Prostate gland (tissue), 2 donors: ENCODE measurements around the gene GABPB2. TPM values are rescaled to one million over a fixed set of nuclear protein-coding genes. Genes with fewer than 3 reads are reported as not detected.

Source experiments
- DNase-seq: peaks from one replicate; pipeline ENCODE4 v3.0.0-alpha.2; 2019; ENCODE audit warnings: low spot score
- H3K27ac ChIP-seq, 2 donors: fragments of 200-600 bp; sonication (generic); 2 replicates each; pipeline ENCODE4 v1.5.1; 2017 to 2019
- H3K27me3 ChIP-seq: fragments of 200-600 bp; sonication (generic); replicated peaks from 2 replicates; pipeline ENCODE4 v1.5.1; 2019; ENCODE audit not compliant: insufficient read depth
- H3K36me3 ChIP-seq, 2 donors: fragments of 200-600 bp; sonication (generic); 1 replicate in 1 of 2; 2 replicates in 1 of 2; pipeline versions ENCODE4 v1.5.1 to v1.8.1; 2017 to 2019
- H3K4me1 ChIP-seq: fragments of 200-600 bp; sonication (generic); replicated peaks from 2 replicates; pipeline ENCODE4 v1.5.1; 2019
- H3K4me3 ChIP-seq, 2 donors: fragments of 200-600 bp; sonication (generic); 2 replicates each; pipeline ENCODE4 v1.5.1; 2017 to 2019
- H3K9me3 ChIP-seq: fragments of 200-600 bp; sonication (generic); 2 replicates; pipeline ENCODE4 v1.5.1; 2017
- CTCF ChIP-seq, 4 experiments: fragments of 200-600 bp in 2 of 4; fragments of 450-650 bp in 2 of 4; sonication (generic) in 2 of 4; IDR thresholded peaks; 1 replicate in 3 of 4; 2 replicates in 1 of 4; pipeline ENCODE4 v1.5.1; 2016 to 2019; ENCODE audit warnings: antibody characterized with exemption in 4 of 4, mild to moderate bottlenecking in 2 of 4, moderate library complexity in 2 of 4
- POLR2A ChIP-seq: fragments of 450-650 bp; IDR thresholded peaks from one replicate; pipeline ENCODE4 v1.6.1; 2016; ENCODE audit warnings: antibody characterized with exemption, mild to moderate bottlenecking
- POLR2AphosphoS5 ChIP-seq: sonication (generic); formaldehyde crosslinking; IDR thresholded peaks from one replicate; pipeline ENCODE4 v1.6.1; 2017; ENCODE audit warnings: antibody characterized with exemption
- WGBS: methylation state at CpG from one replicate; pipeline ENCODE4 v1.1.5; 2018; 5-methylcytosine and 5-hydroxymethylcytosine counted together
- intact Hi-C: fragments of 100-400 bp; cut with DNase I; formaldehyde crosslinking; loops from one replicate; pipeline ENCODE4 v1.14.2; 2022
- total RNA-seq, 2 donors: library from RNA; depleted of rRNA; stranded (reverse); fragments of >200 nt; gene quantifications; one replicate each; pipeline ENCODE4 v1.1.0, GENCODE V29; 2016

GABPB2 gene
- total RNA-seq, 2 donors from 2014 or later: 14.7 to 23.5 TPM

GRCh38 chr1:151047591-151047924, 23.0 kb upstream of the GABPB2 start, which contains the start of gene C1orf56:
TSS of gene C1orf56 (plus strand) at chr1:151047751. CDS start at chr1:151047848, 97 bp downstream.
- Histone ChIP-seq H3K9me3 (no peaks in the 10 kb centered on the region), H3K36me3 (peaks cover 0 to 4% of the 10 kb centered on the region in 2 donors), H3K4me3 (peak within 1 kb of the TSS; percentile 66 to 72), H3K4me1 (no peaks in the 10 kb centered on the region), H3K27ac (peak within 1 kb of the TSS; percentile 94 to 97), H3K27me3 (no peaks in the 10 kb centered on the region)
- under 1% methylated on average over 28 of the region's 29 CpGs for WGBS
- peak; percentile 72 for TF ChIP-seq POLR2A
- TF ChIP-seq POLR2AphosphoS5: peak; percentile 85
- no peak for TF ChIP-seq CTCF (IDR thresholded peaks at IDR 0.05)
- intact Hi-C loops: no loop called here
- DNase-seq: peak; percentile 59

GRCh38 chr1:151047925-151048644, 22.5 kb upstream of the GABPB2 start:
- Histone ChIP-seq H3K4me1 (no peaks in the 10 kb centered on the region), H3K36me3 (peaks cover 0 to 8% of the 10 kb centered on the region in 2 donors), H3K9me3 (no peaks in the 10 kb centered on the region), H3K4me3 (peak overlapping the region; percentile 66 to 72), H3K27ac (peak overlapping the region; percentile 94 to 97), H3K27me3 (no peaks in the 10 kb centered on the region)
- WGBS: under 1% methylated on average over 48 of the region's 48 CpGs
- peak; percentile 70 for DNase-seq
- intact Hi-C loops: no loop called here
- TF ChIP-seq POLR2A (peak; percentile 39), POLR2AphosphoS5 (peak; percentile 58), CTCF (IDR thresholded peaks at IDR 0.05) (peak in 3 of 4 experiments; percentile 22 to 62 (median 58))

GRCh38 chr1:151048645-151049032, 21.9 kb upstream of the GABPB2 start:
- peak overlapping the region; percentile 66 to 72 for H3K4me3 ChIP-seq
- 2% methylated on average over 3 of the region's 3 CpGs for WGBS

GRCh38 chr1:151049458-151049857, 21.1 kb upstream of the GABPB2 start:
- TF ChIP-seq POLR2A (no peak), CTCF (IDR thresholded peaks at IDR 0.05) (no peak), POLR2AphosphoS5 (no peak)
- Histone ChIP-seq H3K4me3 (no peak overlapping the region), H3K9me3 (no peaks in the 10 kb centered on the region), H3K27me3 (no peaks in the 10 kb centered on the region), H3K4me1 (no peaks in the 10 kb centered on the region), H3K36me3 (peaks cover 6 to 13% of the 10 kb centered on the region in 2 donors), H3K27ac (no peak overlapping the region)
- DNase-seq: no peak
- intact Hi-C loops: no loop called here
- WGBS: 88% methylated on average over 5 of the region's 5 CpGs

More at GRCh38 chr1:151048645-151049032, 21.9 kb upstream of the GABPB2 start:
- DNase-seq: no peak
- intact Hi-C loops: no loop called here
- Histone ChIP-seq H3K4me1 (no peaks in the 10 kb centered on the region), H3K9me3 (no peaks in the 10 kb centered on the region), H3K36me3 (peaks cover 0 to 8% of the 10 kb centered on the region in 2 donors), H3K27ac (peak overlapping the region; percentile 94 to 97), H3K27me3 (no peaks in the 10 kb centered on the region)
- TF ChIP-seq CTCF (IDR thresholded peaks at IDR 0.05) (peak in 1 of 4 experiments; percentile 43), POLR2A (no peak)
